ENCODE measurements around the gene SCAPER. TPM values are rescaled to one million over a fixed set of nuclear protein-coding genes. Genes with fewer than 3 reads are reported as not detected.

Gene SCAPER
- 5.2 and 10.1 TPM in 2 replicates for total RNA-seq (2014; rRNA removed; shearing (Covaris generic))

- DNase-seq (ENCODE audit: low read depth), result peak; percentile 83
Measured at GRCh38 chr15:76905013-76905839, at the start of gene SCAPER. Gene SCAPER, minus strand, starts transcription at chr15:76905340. Its CDS starts 21,523 bp downstream, at chr15:76883817.

- DNase-seq (ENCODE audit: low read depth), result peak; percentile 25
Measured at GRCh38 chr15:76954744-76955143, 49.6 kb upstream of the SCAPER start.

GRCh38 chr15:76953913-76954312, 48.8 kb upstream of the SCAPER start:
- DNase-seq (ENCODE audit: low read depth), result no peak

GRCh38 chr15:76951220-76951619, 46.1 kb upstream of the SCAPER start:
- no peak for DNase-seq (ENCODE audit: low read depth)

- DNase-seq (ENCODE audit: low read depth), result no peak
Measured at GRCh38 chr15:76947454-76947853, 42.3 kb upstream of the SCAPER start.

- DNase-seq (ENCODE audit: low read depth), result no peak
Measured at GRCh38 chr15:76945494-76946093, 40.5 kb upstream of the SCAPER start.

- DNase-seq (ENCODE audit: low read depth), result no peak
Measured at GRCh38 chr15:76942331-76942730, 37.2 kb upstream of the SCAPER start.

- no peak for DNase-seq (ENCODE audit: low read depth)
Measured at GRCh38 chr15:76941636-76942035, 36.5 kb upstream of the SCAPER start.

- DNase-seq (ENCODE audit: low read depth), result no peak
Measured at GRCh38 chr15:76939715-76940114, 34.6 kb upstream of the SCAPER start.

- DNase-seq (ENCODE audit: low read depth), result no peak
Measured at GRCh38 chr15:76938752-76939151, 33.6 kb upstream of the SCAPER start.

GRCh38 chr15:76936671-76937070, 31.5 kb upstream of the SCAPER start:
- DNase-seq (ENCODE audit: low read depth), result no peak

GRCh38 chr15:76935620-76936019, 30.5 kb upstream of the SCAPER start:
- DNase-seq (ENCODE audit: low read depth), result no peak

- peak; percentile 4 for DNase-seq (ENCODE audit: low read depth)
Measured at GRCh38 chr15:76932135-76932966, 27.2 kb upstream of the SCAPER start.

GRCh38 chr15:76931397-76932134, 26.4 kb upstream of the SCAPER start, which contains the start of gene RCN2:
Gene RCN2, plus strand, starts transcription at chr15:76931749. Its CDS starts 93 bp downstream, at chr15:76931842.
- DNase-seq (ENCODE audit: low read depth), result peak; percentile 91

GRCh38 chr15:76930831-76931396, 25.8 kb upstream of the SCAPER start:
- DNase-seq (ENCODE audit: low read depth), result peak; percentile 1

- no peak for DNase-seq (ENCODE audit: low read depth)
Measured at GRCh38 chr15:76929011-76929760, 24.0 kb upstream of the SCAPER start.

- no peak for DNase-seq (ENCODE audit: low read depth)
Measured at GRCh38 chr15:76928201-76928600, 23.1 kb upstream of the SCAPER start.

GRCh38 chr15:76916369-76916768, 11.2 kb upstream of the SCAPER start:
- no peak for DNase-seq (ENCODE audit: low read depth)

- no peak for DNase-seq (ENCODE audit: low read depth)
Measured at GRCh38 chr15:76913737-76914136, 8.6 kb upstream of the SCAPER start.

GRCh38 chr15:76912430-76912829, 7.3 kb upstream of the SCAPER start:
- peak; percentile 16 for DNase-seq (ENCODE audit: low read depth)

Measured in M059J (cell line).